Nephron progenitor cell (in vitro differentiated cells): Measurements from ENCODE around the gene PRKG1.

Experiments used
- DNase-seq: peaks from one replicate; pipeline ENCODE4 v3.0.0; 2021
- H3K27ac Mint-ChIP-seq: 2 replicates; pipeline ENCODE4 v1.8.0; 2021; ENCODE audit warnings: mild to moderate bottlenecking, moderate library complexity, mixed read lengths
- H3K27me3 Mint-ChIP-seq: 2 replicates; pipeline ENCODE4 v1.8.0; 2021; ENCODE audit warnings: mild to moderate bottlenecking, low read depth, mixed read lengths; ENCODE audit not compliant: poor library complexity
- H3K36me3 Mint-ChIP-seq: 2 replicates; pipeline ENCODE4 v1.8.0; 2021; ENCODE audit warnings: low read depth, mixed read lengths
- H3K4me1 Mint-ChIP-seq: 2 replicates; pipeline ENCODE4 v1.8.0; 2021; ENCODE audit warnings: mixed read lengths
- H3K4me3 Mint-ChIP-seq: 2 replicates; pipeline ENCODE4 v1.8.0; 2021; ENCODE audit warnings: mild to moderate bottlenecking, moderate library complexity, mixed read lengths
- H3K9me3 Mint-ChIP-seq: 2 replicates; pipeline ENCODE4 v1.8.0; 2021; ENCODE audit warnings: mild to moderate bottlenecking, moderate library complexity, mixed read lengths
- TF ChIP-seq, protein P1 (sequence below): fragments of 200-600 bp; sonication (generic); IDR thresholded peaks from 2 replicates; pipeline ENCODE4 v1.5.0; 2021; ENCODE audit warnings: antibody characterized with exemption

PRKG1 gene

DNA sequence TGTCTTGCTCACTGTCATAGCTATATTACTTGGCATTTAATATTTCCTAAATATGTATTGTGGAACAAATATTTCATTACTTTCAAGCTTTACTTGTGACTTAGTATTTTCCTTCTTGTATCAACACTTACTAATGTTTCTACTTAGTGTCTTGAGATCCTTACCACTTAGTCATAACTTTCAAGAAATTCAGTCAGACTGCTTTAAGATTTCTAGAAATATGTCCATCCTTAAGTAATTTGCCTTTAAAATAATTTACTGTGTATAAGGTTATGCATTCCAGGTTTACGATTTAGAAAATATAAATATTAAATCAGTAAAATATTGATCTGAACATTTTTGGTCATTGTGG lies 712.4 kb downstream of the PRKG1 start:
- peaks cover 9% of the 10 kb centered on the region for H3K9me3 Mint-ChIP-seq
- DNase-seq = no peak
- H3K27me3 Mint-ChIP-seq = peaks cover 2% of the 10 kb centered on the region
- no peaks in the 10 kb centered on the region for H3K36me3 Mint-ChIP-seq
- H3K4me3 Mint-ChIP-seq = no peak overlapping the region
- TF ChIP-seq, protein P1, sequence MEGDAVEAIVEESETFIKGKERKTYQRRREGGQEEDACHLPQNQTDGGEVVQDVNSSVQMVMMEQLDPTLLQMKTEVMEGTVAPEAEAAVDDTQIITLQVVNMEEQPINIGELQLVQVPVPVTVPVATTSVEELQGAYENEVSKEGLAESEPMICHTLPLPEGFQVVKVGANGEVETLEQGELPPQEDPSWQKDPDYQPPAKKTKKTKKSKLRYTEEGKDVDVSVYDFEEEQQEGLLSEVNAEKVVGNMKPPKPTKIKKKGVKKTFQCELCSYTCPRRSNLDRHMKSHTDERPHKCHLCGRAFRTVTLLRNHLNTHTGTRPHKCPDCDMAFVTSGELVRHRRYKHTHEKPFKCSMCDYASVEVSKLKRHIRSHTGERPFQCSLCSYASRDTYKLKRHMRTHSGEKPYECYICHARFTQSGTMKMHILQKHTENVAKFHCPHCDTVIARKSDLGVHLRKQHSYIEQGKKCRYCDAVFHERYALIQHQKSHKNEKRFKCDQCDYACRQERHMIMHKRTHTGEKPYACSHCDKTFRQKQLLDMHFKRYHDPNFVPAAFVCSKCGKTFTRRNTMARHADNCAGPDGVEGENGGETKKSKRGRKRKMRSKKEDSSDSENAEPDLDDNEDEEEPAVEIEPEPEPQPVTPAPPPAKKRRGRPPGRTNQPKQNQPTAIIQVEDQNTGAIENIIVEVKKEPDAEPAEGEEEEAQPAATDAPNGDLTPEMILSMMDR = no peak
- H3K27ac Mint-ChIP-seq = no peak overlapping the region
- H3K4me1 Mint-ChIP-seq = peaks cover 6% of the 10 kb centered on the region

DNA sequence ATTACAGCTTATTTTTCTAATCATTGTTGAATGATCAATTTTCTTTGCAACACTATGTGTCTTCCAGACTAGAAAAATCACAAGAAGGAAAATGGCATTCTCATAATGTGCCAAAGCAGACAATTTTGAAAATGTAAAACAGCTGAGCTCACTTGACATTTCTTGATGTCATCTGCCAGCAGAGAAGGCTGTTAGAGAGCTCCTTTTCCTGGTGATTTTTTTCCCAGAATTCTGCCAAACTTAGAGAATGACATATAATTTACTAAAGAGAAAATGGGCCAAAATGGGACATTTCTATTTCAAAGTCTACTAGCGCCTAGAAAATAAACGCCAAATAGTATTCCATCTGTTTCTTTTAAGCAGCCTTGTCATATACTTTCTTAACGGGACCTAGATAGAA lies 714.0 kb downstream of the PRKG1 start:
- Mint-ChIP-seq H3K27me3 (peaks cover 2% of the 10 kb centered on the region), H3K4me3 (no peak overlapping the region), H3K4me1 (peaks cover 6% of the 10 kb centered on the region), H3K27ac (no peak overlapping the region), H3K9me3 (peaks cover 25% of the 10 kb centered on the region), H3K36me3 (peaks cover 6% of the 10 kb centered on the region)
- TF ChIP-seq, protein P1 = no peak
- no peak for DNase-seq

DNA sequence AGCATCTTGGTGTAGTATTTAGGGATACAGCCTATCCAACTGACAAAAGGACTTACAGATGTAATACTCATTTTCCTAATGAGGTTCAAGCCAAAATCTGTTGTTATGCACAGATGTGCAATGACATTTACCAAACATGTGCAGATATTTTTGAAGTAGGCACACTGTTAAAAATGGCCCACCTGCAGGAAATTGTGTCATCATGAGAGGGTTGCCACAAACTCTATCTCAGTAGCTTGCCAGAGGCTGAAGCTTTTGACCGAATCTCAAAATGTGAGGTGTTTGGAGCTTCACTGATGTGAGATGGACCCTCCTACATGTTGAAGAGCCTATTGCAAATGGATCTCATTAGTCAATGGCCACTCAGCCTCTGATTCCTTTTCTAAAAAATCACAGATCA lies 714.8 kb downstream of the PRKG1 start:
- Mint-ChIP-seq H3K4me3 (no peak overlapping the region), H3K4me1 (peaks cover 1% of the 10 kb centered on the region), H3K36me3 (peaks cover 8% of the 10 kb centered on the region), H3K27me3 (no peaks in the 10 kb centered on the region), H3K9me3 (peaks cover 33% of the 10 kb centered on the region), H3K27ac (no peak overlapping the region)
- TF ChIP-seq, protein P1 = no peak
- no peak for DNase-seq

DNA sequence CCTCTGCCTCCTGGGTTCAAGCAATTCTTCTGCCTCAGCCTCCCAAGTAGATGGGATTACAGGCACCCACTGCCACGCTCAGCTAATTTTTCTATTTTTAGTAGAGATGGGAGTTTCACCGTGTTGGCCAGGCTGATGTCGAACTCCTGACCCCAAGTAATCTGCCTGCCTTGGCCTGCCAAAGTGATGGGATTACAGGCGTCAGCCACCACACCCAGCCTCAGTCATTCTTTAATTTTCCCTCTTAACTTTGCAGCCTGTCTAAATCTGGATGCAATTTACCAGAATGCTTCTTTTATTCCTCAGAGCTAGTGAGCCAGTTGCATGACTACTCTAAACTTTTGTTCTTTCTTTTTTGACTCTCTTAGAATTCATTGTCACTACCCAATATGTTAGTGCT lies 715.6 kb downstream of the PRKG1 start:
- H3K4me1 Mint-ChIP-seq = no peaks in the 10 kb centered on the region
- H3K4me3 Mint-ChIP-seq = no peak overlapping the region
- peaks cover 8% of the 10 kb centered on the region for H3K36me3 Mint-ChIP-seq
- no peaks in the 10 kb centered on the region for H3K27me3 Mint-ChIP-seq
- no peak overlapping the region for H3K27ac Mint-ChIP-seq
- no peak for DNase-seq
- H3K9me3 Mint-ChIP-seq = peaks cover 33% of the 10 kb centered on the region
- TF ChIP-seq, protein P1 = no peak

DNA sequence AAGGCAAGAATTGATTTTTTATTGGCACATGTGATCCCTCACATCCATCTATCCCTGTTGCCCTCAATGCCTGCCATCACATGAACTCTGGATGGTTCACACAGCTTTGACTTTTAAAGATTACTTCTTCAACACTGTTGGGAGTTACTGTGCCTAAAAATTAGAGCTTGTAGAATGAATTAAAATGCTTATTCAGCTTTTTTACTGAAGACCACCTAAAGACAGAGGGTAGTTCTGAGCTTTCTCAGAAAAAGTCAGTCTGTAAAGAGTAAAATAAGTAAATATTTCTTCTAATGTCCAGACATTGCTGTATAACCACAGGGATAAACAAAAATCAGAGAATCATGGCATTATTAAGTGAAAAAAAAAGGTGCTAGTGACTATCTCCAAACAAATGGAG lies 718.4 kb downstream of the PRKG1 start:
- H3K9me3 Mint-ChIP-seq = peaks cover 33% of the 10 kb centered on the region
- no peak for DNase-seq
- H3K36me3 Mint-ChIP-seq = peaks cover 8% of the 10 kb centered on the region
- H3K27me3 Mint-ChIP-seq = no peaks in the 10 kb centered on the region
- no peak overlapping the region for H3K4me3 Mint-ChIP-seq
- TF ChIP-seq, protein P1 = no peak
- H3K27ac Mint-ChIP-seq = no peak overlapping the region
- H3K4me1 Mint-ChIP-seq = no peaks in the 10 kb centered on the region

DNA sequence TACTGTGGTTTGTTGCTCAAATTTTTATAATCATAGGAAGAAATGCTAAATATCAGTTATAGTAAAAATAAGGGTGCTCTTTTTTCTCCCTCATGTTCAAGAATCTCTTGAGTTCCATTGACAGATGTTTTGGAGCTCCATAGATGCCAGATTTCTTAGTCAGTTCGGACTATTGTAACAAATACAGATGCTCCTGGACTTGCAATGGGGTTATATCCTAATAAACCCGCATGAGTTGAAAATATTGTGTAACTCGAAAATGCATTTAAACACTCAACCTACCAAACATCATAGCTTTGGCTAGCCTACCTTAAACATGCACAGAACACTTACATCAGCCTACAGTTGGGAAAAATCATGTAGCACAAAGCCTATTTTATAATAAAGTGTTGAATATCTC lies 725.8 kb downstream of the PRKG1 start:
- H3K4me1 Mint-ChIP-seq = peaks cover 13% of the 10 kb centered on the region
- no peaks in the 10 kb centered on the region for H3K9me3 Mint-ChIP-seq
- DNase-seq = no peak
- H3K27ac Mint-ChIP-seq = no peak overlapping the region
- no peaks in the 10 kb centered on the region for H3K36me3 Mint-ChIP-seq
- TF ChIP-seq, protein P1 = no peak
- H3K27me3 Mint-ChIP-seq = no peaks in the 10 kb centered on the region
- no peak overlapping the region for H3K4me3 Mint-ChIP-seq
